Left renal pelvis (tissue), 4 donors: ENCODE data around the gene PTCSC3. TPM values are rescaled to one million over a fixed set of nuclear protein-coding genes. Genes with fewer than 3 reads are reported as not detected.
A peak's percentile ranks its signal among the peaks of the same experiment; 100 is the strongest.
"Not testable (repeated sequence)": the region's sequence is repeated elsewhere in the genome, so short reads cannot be mapped to it uniquely, and the experiment has no call there.

ENCODE experiments used
- DNase-seq, 4 donors: peaks; one replicate each; pipeline ENCODE4 v3.0.0-alpha.2; 2013; ENCODE audit warnings: low read depth in 4 of 4, low spot score in 3 of 4
- polyA plus RNA-seq, 4 donors: library from polyadenylated mRNA; unstranded; fragments of 120-200 nt; gene quantifications; one replicate each; pipeline ENCODE4 v1.2.1, GENCODE V29; 2013; ENCODE audit not compliant: insufficient read length in 4 of 4

Gene PTCSC3
- polyA plus RNA-seq, 4 donors: 0.27 TPM; not detected in 3

- no peak for DNase-seq
Observed at GRCh38 chr14:36174767-36175424, 1.6 kb downstream of the PTCSC3 start.

GRCh38 chr14:36173161-36173560 lies 3.4 kb downstream of the PTCSC3 start:
- no peak for DNase-seq

GRCh38 chr14:36171607-36172006 lies 4.9 kb downstream of the PTCSC3 start:
- no peak for DNase-seq

- DNase-seq: no peak
Observed at GRCh38 chr14:36167431-36167830, 9.1 kb downstream of the PTCSC3 start.

- DNase-seq: no peak
Observed at GRCh38 chr14:36163451-36163850, 13.1 kb downstream of the PTCSC3 start.

- no peak for DNase-seq
Observed at GRCh38 chr14:36162267-36162666, 14.3 kb downstream of the PTCSC3 start.

GRCh38 chr14:36161776-36162175 lies 14.7 kb downstream of the PTCSC3 start:
- no peak for DNase-seq

GRCh38 chr14:36151335-36151734 lies 25.2 kb downstream of the PTCSC3 start:
- no peak for DNase-seq

GRCh38 chr14:36134038-36134437 lies 42.5 kb downstream of the PTCSC3 start:
- DNase-seq: no peak

GRCh38 chr14:36132826-36133225 lies 43.7 kb downstream of the PTCSC3 start:
- no peak for DNase-seq

GRCh38 chr14:36130186-36130585 lies 46.3 kb downstream of the PTCSC3 start:
- DNase-seq: no peak

- no peak for DNase-seq
Observed at GRCh38 chr14:36129181-36129580, 47.3 kb downstream of the PTCSC3 start.

GRCh38 chr14:36113341-36113740 lies 63.2 kb downstream of the PTCSC3 start:
- peak in 1 of 4 donors; percentile 48 for DNase-seq

GRCh38 chr14:36111822-36112583 lies 64.5 kb downstream of the PTCSC3 start:
- no peak for DNase-seq

GRCh38 chr14:36105401-36105800 lies 71.1 kb downstream of the PTCSC3 start:
- peak in 1 of 4 donors; percentile 36 for DNase-seq

- DNase-seq: not testable (repeated sequence)
Observed at GRCh38 chr14:36104258-36104657, 72.3 kb downstream of the PTCSC3 start.

- DNase-seq: no peak
Observed at GRCh38 chr14:36099619-36100018, 76.9 kb downstream of the PTCSC3 start.

GRCh38 chr14:36097356-36097755 lies 79.2 kb downstream of the PTCSC3 start:
- DNase-seq: no peak

- no peak for DNase-seq
Observed at GRCh38 chr14:36096090-36096489, 80.4 kb downstream of the PTCSC3 start.

GRCh38 chr14:36094963-36095362 lies 81.6 kb downstream of the PTCSC3 start:
- DNase-seq: no peak

- DNase-seq: peak in 2 of 4 donors; percentile 44 to 54
Observed at GRCh38 chr14:36091096-36091495, 85.4 kb downstream of the PTCSC3 start.

GRCh38 chr14:36087411-36087810 lies 89.1 kb downstream of the PTCSC3 start:
- no peak for DNase-seq
